OCI-LY3 (cell line): ENCODE data around the gene DPYD.

Experiments used
- EZH2phosphoT487 ChIP-seq: fragments of 200-600 bp; shearing (Covaris generic); IDR thresholded peaks from 2 replicates; pipeline ENCODE4 v1.6.1; 2018; ENCODE audit warnings: antibody characterized with exemption, mixed run types, low read depth
- TF ChIP-seq, protein P1 (sequence below): fragments of 200-600, 300-600 bp; sonication (generic); IDR thresholded peaks from 2 replicates; pipeline ENCODE4 v1.5.1; 2014; ENCODE audit warnings: antibody characterized with exemption, low read length, low read depth

DNA sequence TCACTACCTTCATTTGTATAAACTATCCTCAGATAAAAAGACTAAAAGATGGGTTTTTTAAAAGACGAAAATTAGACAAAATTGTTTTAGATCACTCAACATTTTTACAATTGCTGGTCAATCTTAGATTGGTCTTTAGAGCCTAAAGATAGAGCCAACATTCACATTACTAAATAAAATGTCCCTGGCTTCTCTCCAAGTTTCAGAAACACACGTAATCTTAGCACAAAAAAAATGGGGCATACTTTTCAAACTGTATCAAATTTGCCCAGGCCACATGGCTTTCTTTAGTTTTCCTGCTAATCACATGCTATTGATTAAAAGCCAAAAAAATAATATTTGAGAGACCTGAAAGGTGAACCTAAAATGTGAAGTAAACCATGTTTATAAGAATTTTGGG, 288.1 kb downstream of the DPYD start:
- TF ChIP-seq, protein P1, sequence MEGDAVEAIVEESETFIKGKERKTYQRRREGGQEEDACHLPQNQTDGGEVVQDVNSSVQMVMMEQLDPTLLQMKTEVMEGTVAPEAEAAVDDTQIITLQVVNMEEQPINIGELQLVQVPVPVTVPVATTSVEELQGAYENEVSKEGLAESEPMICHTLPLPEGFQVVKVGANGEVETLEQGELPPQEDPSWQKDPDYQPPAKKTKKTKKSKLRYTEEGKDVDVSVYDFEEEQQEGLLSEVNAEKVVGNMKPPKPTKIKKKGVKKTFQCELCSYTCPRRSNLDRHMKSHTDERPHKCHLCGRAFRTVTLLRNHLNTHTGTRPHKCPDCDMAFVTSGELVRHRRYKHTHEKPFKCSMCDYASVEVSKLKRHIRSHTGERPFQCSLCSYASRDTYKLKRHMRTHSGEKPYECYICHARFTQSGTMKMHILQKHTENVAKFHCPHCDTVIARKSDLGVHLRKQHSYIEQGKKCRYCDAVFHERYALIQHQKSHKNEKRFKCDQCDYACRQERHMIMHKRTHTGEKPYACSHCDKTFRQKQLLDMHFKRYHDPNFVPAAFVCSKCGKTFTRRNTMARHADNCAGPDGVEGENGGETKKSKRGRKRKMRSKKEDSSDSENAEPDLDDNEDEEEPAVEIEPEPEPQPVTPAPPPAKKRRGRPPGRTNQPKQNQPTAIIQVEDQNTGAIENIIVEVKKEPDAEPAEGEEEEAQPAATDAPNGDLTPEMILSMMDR: no peak
- no peak for TF ChIP-seq EZH2phosphoT487
